Measurements from ENCODE around the gene PNPO.
"Not testable (repeated sequence)": the region's sequence is repeated elsewhere in the genome, so short reads cannot be mapped to it uniquely, and the experiment has no call there.

Gene PNPO

GRCh38 chr17:47981462-47981861, 40.1 kb downstream of the PNPO start:
- no peak for TF ChIP-seq CTCF (IDR thresholded peaks at IDR 0.05; ENCODE audit: control insufficient read depth, insufficient read depth, low read depth, low read length, missing control alignments)
- H3K4me3 ChIP-seq (ENCODE audit: control insufficient read depth, low read depth, low read length): no peak overlapping the region
- DNase-seq (ENCODE audit: low read depth): no peak

GRCh38 chr17:47982091-47982617, 40.8 kb downstream of the PNPO start:
- no peak overlapping the region for H3K4me3 ChIP-seq (ENCODE audit: control insufficient read depth, low read depth, low read length)
- no peak for DNase-seq (ENCODE audit: low read depth)
- TF ChIP-seq CTCF (IDR thresholded peaks at IDR 0.05; ENCODE audit: control insufficient read depth, insufficient read depth, low read depth, low read length, missing control alignments): no peak

- DNase-seq (ENCODE audit: low read depth): no peak
- no peak for TF ChIP-seq CTCF (IDR thresholded peaks at IDR 0.05; ENCODE audit: control insufficient read depth, insufficient read depth, low read depth, low read length, missing control alignments)
- no peak overlapping the region for H3K4me3 ChIP-seq (ENCODE audit: control insufficient read depth, low read depth, low read length)
Measured at GRCh38 chr17:47982645-47983390, 41.4 kb downstream of the PNPO start.

- TF ChIP-seq CTCF (IDR thresholded peaks at IDR 0.05; ENCODE audit: control insufficient read depth, insufficient read depth, low read depth, low read length, missing control alignments): no peak
- no peak for DNase-seq (ENCODE audit: low read depth)
- no peak overlapping the region for H3K4me3 ChIP-seq (ENCODE audit: control insufficient read depth, low read depth, low read length)
Measured at GRCh38 chr17:47983492-47984223, 42.3 kb downstream of the PNPO start.

GRCh38 chr17:47986520-47986919, 45.1 kb downstream of the PNPO start:
- no peak for DNase-seq (ENCODE audit: low read depth)
- H3K4me3 ChIP-seq (ENCODE audit: control insufficient read depth, low read depth, low read length): no peak overlapping the region
- TF ChIP-seq CTCF (IDR thresholded peaks at IDR 0.05; ENCODE audit: control insufficient read depth, insufficient read depth, low read depth, low read length, missing control alignments): no peak

- no peak for TF ChIP-seq CTCF (IDR thresholded peaks at IDR 0.05; ENCODE audit: control insufficient read depth, insufficient read depth, low read depth, low read length, missing control alignments)
- DNase-seq (ENCODE audit: low read depth): no peak
- H3K4me3 ChIP-seq (ENCODE audit: control insufficient read depth, low read depth, low read length): no peak overlapping the region
Measured at GRCh38 chr17:47987240-47987835, 46.0 kb downstream of the PNPO start.

- DNase-seq (ENCODE audit: low read depth); H3K4me3 ChIP-seq (ENCODE audit: control insufficient read depth, low read depth, low read length): not testable (repeated sequence)
Measured at GRCh38 chr17:47988445-47988844, 47.1 kb downstream of the PNPO start.

All from AG09309 (cell line).